ENCODE measurements around the gene ATP2B1.
A peak's percentile ranks its signal among the peaks of the same experiment; 100 is the strongest.
"Not testable (repeated sequence)": the region's sequence is repeated elsewhere in the genome, so short reads cannot be mapped to it uniquely, and the experiment has no call there.

The ATP2B1 gene

GRCh38 chr12:89708565-89709156, at the start of gene ATP2B1:
TSS of gene ATP2B1 (minus strand) at chr12:89708838. CDS start at chr12:89655886, 52,952 bp downstream.
- DNase-seq (ENCODE audit: low spot score in 2 of 2) (peak; percentile 91 to 93), ATAC-seq (ENCODE audit: low read depth) (peak; percentile 58)
- Mint-ChIP-seq H3K27ac (peak within 1 kb of the TSS; percentile 98), H3K36me3 (peaks cover 11% of the 10 kb centered on the region), H3K9me3 (peaks cover 1% of the 10 kb centered on the region), H3K27me3 (no peaks in the 10 kb centered on the region), H3K4me1 (peaks cover 25% of the 10 kb centered on the region), H3K4me3 (peak within 1 kb of the TSS; percentile 91)

GRCh38 chr12:89757987-89758386, 49.3 kb upstream of the ATP2B1 start:
- not testable (repeated sequence) for ATAC-seq (ENCODE audit: low read depth); DNase-seq (ENCODE audit: low spot score in 2 of 2); H3K4me3 Mint-ChIP-seq; H3K9me3 Mint-ChIP-seq; H3K27me3 Mint-ChIP-seq; H3K36me3 Mint-ChIP-seq
- H3K27ac Mint-ChIP-seq: peak overlapping the region; percentile 38
- peaks cover 41% of the 10 kb centered on the region for H3K4me1 Mint-ChIP-seq

- Mint-ChIP-seq H3K27me3 (no peaks in the 10 kb centered on the region), H3K4me1 (peaks cover 45% of the 10 kb centered on the region), H3K36me3 (peaks cover 2% of the 10 kb centered on the region), H3K27ac (peak overlapping the region; percentile 94), H3K4me3 (no peak overlapping the region), H3K9me3 (peaks cover 10% of the 10 kb centered on the region)
- ATAC-seq (ENCODE audit: low read depth): peak; percentile 84
- peak in 1 of 2 donors; percentile 40 for DNase-seq (ENCODE audit: low spot score in 2 of 2)
These were observed 48.2 kb upstream of the ATP2B1 start for GRCh38 chr12:89756585-89757398.

GRCh38 chr12:89756194-89756584, 47.6 kb upstream of the ATP2B1 start:
- Mint-ChIP-seq H3K4me1 (peaks cover 46% of the 10 kb centered on the region), H3K27me3 (no peaks in the 10 kb centered on the region), H3K36me3 (peaks cover 2% of the 10 kb centered on the region), H3K9me3 (peaks cover 10% of the 10 kb centered on the region), H3K4me3 (peak overlapping the region; percentile 11), H3K27ac (peak overlapping the region; percentile 94)
- ATAC-seq (ENCODE audit: low read depth): no peak
- DNase-seq (ENCODE audit: low spot score in 2 of 2): no peak

GRCh38 chr12:89753997-89754396, 45.4 kb upstream of the ATP2B1 start:
- Mint-ChIP-seq H3K36me3 (no peaks in the 10 kb centered on the region), H3K27ac (no peak overlapping the region), H3K4me3 (no peak overlapping the region), H3K4me1 (peaks cover 41% of the 10 kb centered on the region), H3K27me3 (no peaks in the 10 kb centered on the region), H3K9me3 (peaks cover 8% of the 10 kb centered on the region)
- DNase-seq (ENCODE audit: low spot score in 2 of 2) (no peak), ATAC-seq (ENCODE audit: low read depth) (no peak)

GRCh38 chr12:89752341-89752740, 43.7 kb upstream of the ATP2B1 start:
- peaks cover 8% of the 10 kb centered on the region for H3K9me3 Mint-ChIP-seq
- ATAC-seq (ENCODE audit: low read depth): peak; percentile 68
- no peaks in the 10 kb centered on the region for H3K36me3 Mint-ChIP-seq
- peak overlapping the region; percentile 17 for H3K27ac Mint-ChIP-seq
- peaks cover 38% of the 10 kb centered on the region for H3K4me1 Mint-ChIP-seq
- peak overlapping the region; percentile 1 for H3K4me3 Mint-ChIP-seq
- DNase-seq (ENCODE audit: low spot score in 2 of 2): no peak
- no peaks in the 10 kb centered on the region for H3K27me3 Mint-ChIP-seq

GRCh38 chr12:89750389-89751351, 42.0 kb upstream of the ATP2B1 start:
- no peak for DNase-seq (ENCODE audit: low spot score in 2 of 2)
- Mint-ChIP-seq H3K27ac (no peak overlapping the region), H3K9me3 (no peaks in the 10 kb centered on the region)

GRCh38 chr12:89748791-89749190, 40.2 kb upstream of the ATP2B1 start:
- H3K27me3 Mint-ChIP-seq: no peaks in the 10 kb centered on the region
- H3K4me3 Mint-ChIP-seq: no peak overlapping the region
- H3K9me3 Mint-ChIP-seq: peaks cover 3% of the 10 kb centered on the region
- no peak overlapping the region for H3K27ac Mint-ChIP-seq
- no peak for DNase-seq (ENCODE audit: low spot score in 2 of 2)
- no peak for ATAC-seq (ENCODE audit: low read depth)
- H3K36me3 Mint-ChIP-seq: no peaks in the 10 kb centered on the region
- peaks cover 24% of the 10 kb centered on the region for H3K4me1 Mint-ChIP-seq

More at GRCh38 chr12:89750389-89751351, 42.0 kb upstream of the ATP2B1 start:
- H3K36me3 Mint-ChIP-seq: no peaks in the 10 kb centered on the region
- no peak overlapping the region for H3K4me3 Mint-ChIP-seq
- H3K4me1 Mint-ChIP-seq: peaks cover 25% of the 10 kb centered on the region
- no peaks in the 10 kb centered on the region for H3K27me3 Mint-ChIP-seq
- ATAC-seq (ENCODE audit: low read depth): no peak

- Mint-ChIP-seq H3K4me1 (peaks cover 19% of the 10 kb centered on the region), H3K9me3 (peaks cover 12% of the 10 kb centered on the region), H3K36me3 (peaks cover 9% of the 10 kb centered on the region), H3K27ac (peak overlapping the region; percentile 30), H3K4me3 (no peak overlapping the region), H3K27me3 (no peaks in the 10 kb centered on the region)
- no peak for ATAC-seq (ENCODE audit: low read depth)
- DNase-seq (ENCODE audit: low spot score in 2 of 2): no peak
These were observed 36.6 kb upstream of the ATP2B1 start for GRCh38 chr12:89745286-89745685.

- H3K27me3 Mint-ChIP-seq: no peaks in the 10 kb centered on the region
- DNase-seq (ENCODE audit: low spot score in 2 of 2): no peak
- H3K36me3 Mint-ChIP-seq: peaks cover 18% of the 10 kb centered on the region
- ATAC-seq (ENCODE audit: low read depth): peak; percentile 97
- H3K4me3 Mint-ChIP-seq: peak overlapping the region; percentile 58
- peak overlapping the region; percentile 91 for H3K27ac Mint-ChIP-seq
- peaks cover 22% of the 10 kb centered on the region for H3K9me3 Mint-ChIP-seq
- peaks cover 16% of the 10 kb centered on the region for H3K4me1 Mint-ChIP-seq
These were observed 33.8 kb upstream of the ATP2B1 start for GRCh38 chr12:89742337-89743022.

- ATAC-seq (ENCODE audit: low read depth): no peak
- Mint-ChIP-seq H3K36me3 (peaks cover 18% of the 10 kb centered on the region), H3K27ac (peak overlapping the region; percentile 91)
These were observed 32.3 kb upstream of the ATP2B1 start for GRCh38 chr12:89740943-89741342.

GRCh38 chr12:89736995-89737394, 28.4 kb upstream of the ATP2B1 start:
- no peak for DNase-seq (ENCODE audit: low spot score in 2 of 2)
- no peak for ATAC-seq (ENCODE audit: low read depth)
- H3K27me3 Mint-ChIP-seq: no peaks in the 10 kb centered on the region
- no peak overlapping the region for H3K27ac Mint-ChIP-seq
- H3K36me3 Mint-ChIP-seq: peaks cover 19% of the 10 kb centered on the region
- H3K9me3 Mint-ChIP-seq: peaks cover 14% of the 10 kb centered on the region
- H3K4me1 Mint-ChIP-seq: peaks cover 6% of the 10 kb centered on the region
- no peak overlapping the region for H3K4me3 Mint-ChIP-seq

More at GRCh38 chr12:89740943-89741342, 32.3 kb upstream of the ATP2B1 start:
- Mint-ChIP-seq H3K9me3 (peaks cover 22% of the 10 kb centered on the region), H3K27me3 (no peaks in the 10 kb centered on the region), H3K4me3 (no peak overlapping the region), H3K4me1 (peaks cover 19% of the 10 kb centered on the region)
- DNase-seq (ENCODE audit: low spot score in 2 of 2): no peak

GRCh38 chr12:89733579-89734201, 25.1 kb upstream of the ATP2B1 start:
- no peak overlapping the region for H3K27ac Mint-ChIP-seq
- no peaks in the 10 kb centered on the region for H3K27me3 Mint-ChIP-seq
- no peak overlapping the region for H3K4me3 Mint-ChIP-seq
- H3K9me3 Mint-ChIP-seq: peaks cover 6% of the 10 kb centered on the region
- ATAC-seq (ENCODE audit: low read depth) (no peak), DNase-seq (ENCODE audit: low spot score in 2 of 2) (no peak)
- peaks cover 16% of the 10 kb centered on the region for H3K4me1 Mint-ChIP-seq
- peaks cover 8% of the 10 kb centered on the region for H3K36me3 Mint-ChIP-seq

Measured in memory B cell (primary cell).